Measurements from ENCODE around the gene TALDO1.
"Not testable (repeated sequence)": the region's sequence is repeated elsewhere in the genome, so short reads cannot be mapped to it uniquely, and the experiment has no call there.

TALDO1 gene

GRCh38 chr11:737899-738298 is 9.4 kb upstream of the TALDO1 start:
- FAIRE-seq, result not testable (repeated sequence)

GRCh38 chr11:742156-742546 is 5.1 kb upstream of the TALDO1 start:
- FAIRE-seq, result no peak

DNA sequence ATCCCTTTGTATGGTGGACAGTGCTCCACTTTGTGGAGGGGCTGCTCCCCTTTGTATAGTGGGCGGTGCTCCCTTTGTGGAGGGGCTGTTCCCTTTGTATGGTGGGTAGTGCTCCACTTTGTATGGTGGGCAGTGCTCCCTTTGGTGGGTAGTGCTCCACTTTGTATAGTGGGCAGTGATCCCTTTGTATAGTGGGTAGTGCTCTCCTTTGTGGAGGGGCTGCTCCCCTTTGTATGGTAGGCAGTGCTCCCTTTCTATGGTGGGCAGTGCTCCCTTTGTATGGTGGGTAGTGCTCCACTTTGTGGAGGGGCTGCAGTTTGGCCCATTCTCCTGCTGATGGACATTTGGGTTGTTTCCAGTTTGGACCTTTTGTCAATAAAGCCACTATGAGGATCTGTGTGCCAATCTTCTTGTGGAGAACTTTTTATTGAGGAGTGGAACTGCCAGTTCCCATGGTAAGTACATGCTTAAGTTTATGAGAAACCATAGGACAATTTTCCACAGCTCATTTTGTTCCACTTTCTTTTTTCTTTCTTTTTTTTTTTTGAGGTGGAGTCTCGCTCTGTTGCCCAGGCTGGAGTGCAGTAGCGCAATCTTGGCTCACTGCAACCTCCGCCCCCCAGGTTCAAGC is 4.6 kb upstream of the TALDO1 start:
- FAIRE-seq, result no peak

- no peak for FAIRE-seq
Observed at GRCh38 chr11:745428-745827, 1.8 kb upstream of the TALDO1 start.

DNA sequence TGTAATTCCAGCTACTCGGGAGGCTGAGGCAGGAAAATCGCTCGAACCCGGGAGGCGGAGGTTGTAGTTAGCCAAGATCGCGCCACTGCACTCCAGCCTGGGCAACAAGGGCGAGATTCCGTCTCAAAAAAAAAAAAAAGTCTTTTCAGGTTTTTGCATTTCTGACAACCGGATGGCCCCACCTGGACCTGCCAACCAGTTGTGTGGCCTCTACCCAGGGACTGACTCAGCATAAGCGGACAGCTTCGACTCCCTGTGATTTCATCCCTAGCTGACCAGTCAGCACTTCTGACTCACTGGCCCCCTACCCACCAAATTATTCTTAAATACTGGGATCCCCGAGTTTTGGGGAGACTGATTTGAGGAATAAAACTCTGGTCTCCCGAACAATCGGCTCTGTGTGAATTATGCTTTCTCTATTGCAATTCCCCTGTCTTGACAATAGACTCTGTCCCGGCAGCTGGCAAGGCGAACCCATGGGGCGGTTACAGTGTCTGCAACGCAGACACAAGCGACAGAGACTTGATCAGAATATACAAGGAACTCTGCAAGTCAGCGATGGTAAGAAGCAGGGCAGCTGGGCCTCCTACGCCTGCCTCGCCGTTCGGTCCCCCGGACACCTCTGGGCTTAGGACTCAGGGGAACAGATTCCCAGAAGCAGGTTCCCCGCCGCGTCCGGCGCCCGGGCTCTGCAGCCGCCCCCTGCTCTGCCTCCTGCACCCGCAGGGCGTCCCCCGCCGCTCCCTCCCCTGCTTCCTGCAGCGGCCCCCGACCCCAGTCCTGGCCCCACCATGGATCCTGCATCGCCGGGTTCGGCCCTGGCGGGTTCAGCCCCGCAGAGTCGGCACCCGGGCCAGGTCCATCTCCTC is 741 bp upstream of the TALDO1 start:
- no peak for FAIRE-seq

GRCh38 chr11:748007-748359 is 719 bp downstream of the TALDO1 start:
- FAIRE-seq, result no peak

GRCh38 chr11:749731-750130 is 2.5 kb downstream of the TALDO1 start:
- FAIRE-seq, result no peak

DNA sequence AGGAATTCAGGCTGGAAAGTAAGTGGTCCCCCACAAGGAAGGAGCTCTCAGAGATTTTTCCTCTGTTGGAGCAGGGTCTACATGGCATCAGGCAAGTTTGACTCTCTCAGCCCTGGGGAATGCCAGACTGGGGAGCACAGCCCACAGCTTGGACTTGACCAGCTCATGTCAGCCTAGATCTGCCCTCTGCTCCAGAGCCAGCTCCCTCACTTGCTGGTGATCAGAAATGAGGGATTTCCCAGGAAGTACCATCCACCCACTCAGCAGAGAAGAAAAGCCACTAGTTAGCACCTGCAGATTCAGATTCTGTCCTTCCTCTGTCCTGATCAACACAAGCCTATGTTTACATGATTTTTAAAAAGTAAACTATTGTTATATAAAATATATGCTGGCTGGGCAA is 13.0 kb downstream of the TALDO1 start:
- FAIRE-seq, result no peak

- no peak for FAIRE-seq
Observed at GRCh38 chr11:761526-762108, 14.4 kb downstream of the TALDO1 start.

DNA sequence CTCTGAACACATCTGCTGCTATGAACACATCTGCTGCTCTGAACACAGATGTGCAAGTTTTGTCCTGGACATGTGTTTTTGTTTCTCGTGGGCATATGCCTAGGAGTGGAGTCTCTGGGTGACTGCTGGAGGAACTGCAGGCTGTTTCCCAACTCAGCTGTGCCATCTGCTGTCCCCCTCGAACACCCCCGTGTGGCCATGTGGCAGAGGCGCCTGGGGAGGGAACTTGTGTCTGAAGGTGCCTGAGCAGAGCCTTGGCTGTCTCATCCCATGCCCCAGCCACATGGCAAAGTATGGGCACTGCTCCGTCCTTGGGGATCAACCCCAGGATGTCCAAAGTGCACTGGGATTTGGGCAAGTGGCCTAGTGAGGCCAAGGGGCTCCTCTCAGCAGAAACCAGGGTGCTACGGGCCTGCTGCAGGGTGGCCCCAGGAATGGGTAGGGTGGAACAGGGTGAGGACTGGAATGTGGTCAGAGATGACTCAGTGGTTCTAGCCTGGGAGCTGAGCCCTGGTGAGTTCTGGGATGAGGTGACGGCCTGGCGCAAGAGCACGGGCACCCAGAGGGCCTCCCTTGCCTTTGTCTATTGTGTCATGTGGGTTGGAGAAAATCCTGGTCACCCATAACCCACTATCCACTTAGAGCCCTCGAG is 15.3 kb downstream of the TALDO1 start:
- no peak for FAIRE-seq

- no peak for FAIRE-seq
Observed at GRCh38 chr11:763073-763463, 15.8 kb downstream of the TALDO1 start.

DNA sequence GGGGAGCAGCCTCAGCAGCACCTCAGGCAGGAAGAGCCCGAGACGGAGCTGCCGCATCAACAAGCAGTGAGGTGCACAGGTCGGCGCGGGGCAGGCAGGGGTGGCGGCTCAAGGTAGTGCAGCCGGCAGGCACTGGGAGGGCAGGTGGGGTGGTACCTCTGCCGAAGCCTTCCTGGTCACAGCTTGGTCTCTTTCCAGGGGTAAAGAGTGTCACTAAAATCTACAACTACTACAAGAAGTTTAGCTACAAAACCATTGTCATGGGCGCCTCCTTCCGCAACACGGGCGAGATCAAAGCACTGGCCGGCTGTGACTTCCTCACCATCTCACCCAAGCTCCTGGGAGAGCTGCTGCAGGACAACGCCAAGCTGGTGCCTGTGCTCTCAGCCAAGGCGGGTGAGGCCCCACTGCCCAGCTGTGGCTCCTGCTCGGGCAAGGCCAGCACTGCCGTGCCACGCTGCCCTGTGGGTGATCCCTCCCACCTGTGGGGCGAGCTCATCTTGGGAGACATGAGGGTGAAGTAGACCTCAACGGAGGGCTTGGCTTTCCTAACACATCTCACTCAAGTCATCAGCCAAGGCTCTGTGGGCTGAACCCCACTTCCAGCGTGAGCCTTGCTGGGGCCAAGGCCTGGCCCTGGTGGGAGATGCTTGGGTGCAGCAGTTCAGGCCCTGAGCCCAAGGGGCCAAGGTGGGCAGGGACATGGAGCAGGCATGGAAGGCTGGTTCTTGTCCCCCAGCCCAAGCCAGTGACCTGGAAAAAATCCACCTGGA is 16.5 kb downstream of the TALDO1 start:
- no peak for FAIRE-seq

GRCh38 chr11:764322-765024 is 17.2 kb downstream of the TALDO1 start:
- FAIRE-seq, result no peak

GRCh38 chr11:765025-765801 is 17.9 kb downstream of the TALDO1 start:
- FAIRE-seq, result no peak

DNA sequence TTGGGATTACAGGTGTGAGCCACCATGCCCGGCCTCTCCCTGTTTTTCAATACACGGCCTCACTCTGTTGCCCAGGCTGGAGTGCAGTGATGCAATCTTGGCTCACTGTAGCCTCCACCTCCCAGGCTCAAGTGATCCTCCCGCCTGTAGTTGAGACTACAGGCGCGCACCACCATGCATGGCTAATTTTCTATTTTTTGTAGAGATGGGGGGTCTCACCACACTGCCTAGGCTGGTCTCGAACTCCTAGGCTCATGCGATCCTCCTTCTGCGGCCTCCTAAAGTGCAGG is 18.5 kb downstream of the TALDO1 start:
- no peak for FAIRE-seq

DNA sequence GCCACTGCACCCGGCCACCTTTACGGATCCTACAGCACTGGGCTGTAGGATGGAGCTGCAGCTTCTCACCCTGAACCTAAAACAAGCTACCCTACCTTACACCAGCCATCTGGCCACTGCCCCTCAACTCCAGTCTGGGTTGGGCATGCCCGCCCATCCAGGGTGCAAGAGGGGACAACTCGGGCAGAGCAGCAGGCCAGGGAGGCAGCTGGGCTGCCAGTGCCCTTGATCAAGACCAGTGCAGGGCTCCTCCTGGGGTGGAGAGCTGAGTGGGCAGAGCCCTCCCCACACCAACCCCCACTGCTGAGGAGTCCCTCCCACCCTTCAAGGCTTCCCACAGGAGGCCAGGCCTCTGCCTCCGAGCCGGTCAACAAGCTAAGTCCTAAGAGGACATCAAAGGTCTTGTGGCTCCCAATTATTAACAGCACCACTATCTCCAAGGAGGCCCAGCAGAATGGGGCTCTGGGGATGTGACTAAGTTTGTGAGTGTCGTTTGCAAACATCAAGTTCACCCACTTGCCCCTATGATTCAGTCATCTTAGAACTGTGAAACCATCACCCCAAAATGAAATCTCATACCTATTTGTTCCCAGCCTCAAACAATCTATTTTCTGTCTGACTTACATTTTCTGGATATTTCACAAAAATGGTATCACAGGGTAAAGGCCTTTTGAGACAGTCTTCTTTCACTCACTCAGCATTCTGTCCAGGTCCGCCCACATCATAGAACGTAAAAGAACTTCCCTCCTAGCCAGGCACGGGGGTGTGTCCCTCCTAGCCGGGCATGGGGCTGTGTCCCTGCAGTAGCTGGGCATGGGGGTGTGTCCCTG is 19.1 kb downstream of the TALDO1 start:
- no peak for FAIRE-seq

GRCh38 chr11:766936-767210 is 19.6 kb downstream of the TALDO1 start:
- FAIRE-seq, result no peak

GRCh38 chr11:767238-767637 is 20.0 kb downstream of the TALDO1 start:
- no peak for FAIRE-seq

GRCh38 chr11:769887-770641 is 22.8 kb downstream of the TALDO1 start:
- no peak for FAIRE-seq

Measured in TTC549 (cell line).